Neuronal stem cell (in vitro differentiated cells): Measurements from ENCODE around the gene MTFMT.

Experiments used
- DNase-seq: peaks from one replicate; pipeline ENCODE4 v3.0.0-alpha.2; 2013; ENCODE audit warnings: low spot score
- H2AFZ ChIP-seq: one replicate; pipeline ENCODE4 v1.6.1; 2013; ENCODE audit warnings: mild to moderate bottlenecking, low read length, inconsistent platforms
- H2AK5ac ChIP-seq: 2 replicates; pipeline ENCODE4 v1.6.1; 2013; ENCODE audit warnings: low read depth, mild to moderate bottlenecking, inconsistent platforms, low read length, moderate library complexity, mixed read lengths
- H2BK120ac ChIP-seq: 2 replicates; pipeline ENCODE4 v1.6.1; 2013; ENCODE audit warnings: low read depth, mild to moderate bottlenecking, inconsistent platforms, low read length, moderate library complexity, mixed read lengths
- H2BK12ac ChIP-seq: one replicate; pipeline ENCODE4 v1.6.1; 2013; ENCODE audit warnings: low read length, inconsistent platforms
- H2BK15ac ChIP-seq: 2 replicates; pipeline ENCODE4 v1.6.1; 2013; ENCODE audit warnings: mild to moderate bottlenecking, low read length, inconsistent platforms, mixed read lengths
- H2BK5ac ChIP-seq: one replicate; pipeline ENCODE4 v1.6.1; 2013; ENCODE audit warnings: inconsistent platforms, mild to moderate bottlenecking, low read length, moderate library complexity
- H3K14ac ChIP-seq: one replicate; pipeline ENCODE4 v1.6.1; 2013; ENCODE audit warnings: low read length, inconsistent platforms
- H3K18ac ChIP-seq: 2 replicates; pipeline ENCODE4 v1.6.1; 2013; ENCODE audit warnings: low read length, inconsistent platforms
- H3K23ac ChIP-seq: 2 replicates; pipeline ENCODE4 v1.6.1; 2013; ENCODE audit warnings: low read depth, mild to moderate bottlenecking, mixed read lengths, low read length, inconsistent platforms; ENCODE audit not compliant: poor library complexity
- H3K27ac ChIP-seq: replicated peaks from 3 replicates; pipeline ENCODE4 v1.5.1; 2013; ENCODE audit warnings: low read length, inconsistent platforms
- H3K27me3 ChIP-seq, 3 experiments: 2 replicates each; pipeline ENCODE4 v1.6.1; 2013; ENCODE audit warnings: low read length in 3 of 3, mild to moderate bottlenecking in 2 of 3, inconsistent platforms in 1 of 3, low read depth in 1 of 3, mixed read lengths in 1 of 3, moderate library complexity in 1 of 3; ENCODE audit not compliant: control insufficient read depth in 3 of 3, insufficient read depth in 3 of 3
- H3K36me3 ChIP-seq, 2 donors: replicated peaks in 1 of 2; 2 replicates each; pipeline ENCODE4 v1.6.1; 2013; ENCODE audit warnings: low read length in 2 of 2; ENCODE audit not compliant: control insufficient read depth in 2 of 2, insufficient read depth in 2 of 2
- H3K4ac ChIP-seq: 2 replicates; pipeline ENCODE4 v1.6.1; 2013; ENCODE audit warnings: inconsistent platforms, mild to moderate bottlenecking, low read length, moderate library complexity
- H3K4me1 ChIP-seq, 2 donors: 1 replicate in 1 of 2; 2 replicates in 1 of 2; pipeline ENCODE4 v1.6.1; 2013; ENCODE audit warnings: low read length in 2 of 2, low read depth in 1 of 2; ENCODE audit not compliant: control insufficient read depth in 2 of 2, insufficient read depth in 1 of 2
- H3K4me2 ChIP-seq: one replicate; pipeline ENCODE4 v1.6.1; 2013; ENCODE audit warnings: mild to moderate bottlenecking, low read length, inconsistent platforms; ENCODE audit not compliant: insufficient read depth, poor library complexity, severe bottlenecking
- H3K4me3 ChIP-seq, 2 donors: 2 replicates each; pipeline ENCODE4 v1.5.1; 2013; ENCODE audit warnings: low read length in 2 of 2, mild to moderate bottlenecking in 2 of 2, inconsistent platforms in 1 of 2, moderate library complexity in 1 of 2
- H3K79me1 ChIP-seq: one replicate; pipeline ENCODE4 v1.6.1; 2013; ENCODE audit warnings: low read depth, mild to moderate bottlenecking, inconsistent platforms, low read length, moderate library complexity
- H3K9ac ChIP-seq: one replicate; pipeline ENCODE4 v1.6.1; 2013; ENCODE audit warnings: mild to moderate bottlenecking, low read depth, low read length, inconsistent platforms; ENCODE audit not compliant: poor library complexity
- H3K9me3 ChIP-seq, 2 donors: replicated peaks in 1 of 2; 2 replicates each; pipeline versions ENCODE3 to v1.6.1; 2013; ENCODE audit warnings: low read length in 2 of 2, mild to moderate bottlenecking in 2 of 2, inconsistent platforms in 1 of 2, low read depth in 1 of 2, mixed read lengths in 1 of 2, moderate library complexity in 1 of 2; ENCODE audit not compliant: control insufficient read depth in 2 of 2, insufficient read depth in 1 of 2
- H4K8ac ChIP-seq: one replicate; pipeline ENCODE4 v1.6.1; 2013; ENCODE audit warnings: low read depth, mild to moderate bottlenecking, inconsistent platforms, low read length, moderate library complexity
- H4K91ac ChIP-seq: one replicate; pipeline ENCODE4 v1.6.1; 2013; ENCODE audit warnings: low read length, low read depth, mild to moderate bottlenecking, inconsistent platforms; ENCODE audit not compliant: poor library complexity
- WGBS, 2 donors: extraction: QIAGEN DNeasy Blood & Tissue Kit; methylation state at CpG; one replicate each; pipeline ENCODE4 v1.1.7; 2013; ENCODE audit warnings: missing lambda C conversion rate in 2 of 2, mixed read lengths in 1 of 2; ENCODE audit not compliant: insufficient read length in 2 of 2, insufficient replicate concordance in 1 of 2; ENCODE audit errors: extremely low coverage in 2 of 2; 5-methylcytosine and 5-hydroxymethylcytosine counted together

MTFMT gene

GRCh38 chr15:65042776-65043327, 13.4 kb upstream of the MTFMT start:
- Histone ChIP-seq H3K27ac (no peak overlapping the region), H3K4me1 (peaks cover 2 to 14% of the 10 kb centered on the region in 2 donors), H3K14ac (no peak overlapping the region), H2BK120ac (no peak overlapping the region), H3K9ac (no peak overlapping the region), H2AK5ac (no peak overlapping the region), H2AFZ (no peak overlapping the region), H4K8ac (no peak overlapping the region), H3K27me3 (peaks cover 0 to 18% (median 3%) of the 10 kb centered on the region in 3 experiments), H3K79me1 (no peaks in the 10 kb centered on the region), H3K4me3 (no peak overlapping the region), H4K91ac (no peak overlapping the region), H3K36me3 (no peaks in the 10 kb centered on the region), H3K9me3 (no peaks in the 10 kb centered on the region), H3K4me2 (no peak overlapping the region), H3K4ac (no peak overlapping the region), H2BK15ac (no peak overlapping the region), H2BK12ac (no peak overlapping the region), H3K23ac (no peak overlapping the region), H2BK5ac (no peak overlapping the region), H3K18ac (no peak overlapping the region)
- no CpG with 5 or more reads among the region's 4 CpGs for WGBS, 2 donors
- DNase-seq = no peak

- Histone ChIP-seq H3K4ac (no peak overlapping the region), H2BK5ac (no peak overlapping the region), H4K91ac (no peak overlapping the region), H3K14ac (no peak overlapping the region), H3K23ac (no peak overlapping the region), H3K18ac (no peak overlapping the region), H3K4me3 (no peak overlapping the region), H3K27me3 (peaks cover 0 to 15% (median 3%) of the 10 kb centered on the region in 3 experiments), H3K27ac (no peak overlapping the region), H2BK120ac (no peak overlapping the region), H3K4me1 (peaks cover 2 to 14% of the 10 kb centered on the region in 2 donors), H3K36me3 (no peaks in the 10 kb centered on the region), H3K9ac (no peak overlapping the region), H3K4me2 (no peak overlapping the region), H2AK5ac (no peak overlapping the region), H2BK15ac (no peak overlapping the region), H3K79me1 (no peaks in the 10 kb centered on the region), H3K9me3 (no peaks in the 10 kb centered on the region), H4K8ac (no peak overlapping the region), H2AFZ (no peak overlapping the region), H2BK12ac (no peak overlapping the region)
- DNase-seq = no peak
- WGBS, 2 donors = no CpG with 5 or more reads among the region's 2 CpGs
Observed at GRCh38 chr15:65041787-65042186, 12.3 kb upstream of the MTFMT start.

GRCh38 chr15:65040461-65040860, 11.0 kb upstream of the MTFMT start:
- peaks cover 2 to 12% of the 10 kb centered on the region in 2 donors for H3K4me1 ChIP-seq
- no peak overlapping the region for H3K27ac ChIP-seq
- H3K9me3 ChIP-seq = no peaks in the 10 kb centered on the region
- no peak overlapping the region for H2BK15ac ChIP-seq
- H4K8ac ChIP-seq = no peak overlapping the region
- H2AK5ac ChIP-seq = no peak overlapping the region
- no peak overlapping the region for H3K9ac ChIP-seq
- H4K91ac ChIP-seq = no peak overlapping the region
- H3K4me3 ChIP-seq = no peak overlapping the region
- H2BK12ac ChIP-seq = no peak overlapping the region
- DNase-seq = no peak
- no peak overlapping the region for H2BK120ac ChIP-seq
- H3K36me3 ChIP-seq = no peaks in the 10 kb centered on the region
- no CpG with 5 or more reads among the region's 6 CpGs for WGBS, 2 donors
- no peak overlapping the region for H3K14ac ChIP-seq
- H3K4ac ChIP-seq = no peak overlapping the region
- no peak overlapping the region for H2AFZ ChIP-seq
- H3K4me2 ChIP-seq = no peak overlapping the region
- peaks cover 0 to 15% (median 3%) of the 10 kb centered on the region in 3 experiments for H3K27me3 ChIP-seq
- H3K23ac ChIP-seq = no peak overlapping the region
- no peak overlapping the region for H3K18ac ChIP-seq
- H2BK5ac ChIP-seq = no peak overlapping the region
- H3K79me1 ChIP-seq = no peaks in the 10 kb centered on the region

GRCh38 chr15:65038836-65039235, 9.4 kb upstream of the MTFMT start:
- H2AFZ ChIP-seq = peak overlapping the region; percentile 37
- peak overlapping the region in 1 of 2 donors; percentile 12 for H3K4me3 ChIP-seq
- no peak overlapping the region for H3K27ac ChIP-seq
- DNase-seq = no peak
- H3K9ac ChIP-seq = peak overlapping the region; percentile 68
- H2AK5ac ChIP-seq = no peak overlapping the region
- H2BK5ac ChIP-seq = no peak overlapping the region
- H4K91ac ChIP-seq = no peak overlapping the region
- no peaks in the 10 kb centered on the region for H3K79me1 ChIP-seq
- no CpG with 5 or more reads among the region's 5 CpGs for WGBS, 2 donors
- no peaks in the 10 kb centered on the region for H3K9me3 ChIP-seq
- no peak overlapping the region for H3K23ac ChIP-seq
- H2BK15ac ChIP-seq = no peak overlapping the region
- H3K14ac ChIP-seq = peak overlapping the region; percentile 22
- no peak overlapping the region for H3K18ac ChIP-seq
- H3K27me3 ChIP-seq = peaks cover 0 to 15% (median 3%) of the 10 kb centered on the region in 3 experiments
- H3K4me2 ChIP-seq = no peak overlapping the region
- H3K4me1 ChIP-seq = peaks cover 0 to 4% of the 10 kb centered on the region in 2 donors
- no peaks in the 10 kb centered on the region for H3K36me3 ChIP-seq
- no peak overlapping the region for H3K4ac ChIP-seq
- H4K8ac ChIP-seq = no peak overlapping the region
- no peak overlapping the region for H2BK12ac ChIP-seq
- no peak overlapping the region for H2BK120ac ChIP-seq
